GM12892 (cell line): Measurements from ENCODE around the gene SDF4.

Source experiments
- POLR2A ChIP-seq: IDR thresholded peaks from 2 replicates; pipeline ENCODE4 v1.6.1; 2011; ENCODE audit warnings: low read depth, low read length, control low read depth
- POLR2AphosphoS5 ChIP-seq: IDR thresholded peaks from 2 replicates; pipeline ENCODE4 v1.6.1; 2011; ENCODE audit warnings: low read depth, low read length, control low read depth

DNA sequence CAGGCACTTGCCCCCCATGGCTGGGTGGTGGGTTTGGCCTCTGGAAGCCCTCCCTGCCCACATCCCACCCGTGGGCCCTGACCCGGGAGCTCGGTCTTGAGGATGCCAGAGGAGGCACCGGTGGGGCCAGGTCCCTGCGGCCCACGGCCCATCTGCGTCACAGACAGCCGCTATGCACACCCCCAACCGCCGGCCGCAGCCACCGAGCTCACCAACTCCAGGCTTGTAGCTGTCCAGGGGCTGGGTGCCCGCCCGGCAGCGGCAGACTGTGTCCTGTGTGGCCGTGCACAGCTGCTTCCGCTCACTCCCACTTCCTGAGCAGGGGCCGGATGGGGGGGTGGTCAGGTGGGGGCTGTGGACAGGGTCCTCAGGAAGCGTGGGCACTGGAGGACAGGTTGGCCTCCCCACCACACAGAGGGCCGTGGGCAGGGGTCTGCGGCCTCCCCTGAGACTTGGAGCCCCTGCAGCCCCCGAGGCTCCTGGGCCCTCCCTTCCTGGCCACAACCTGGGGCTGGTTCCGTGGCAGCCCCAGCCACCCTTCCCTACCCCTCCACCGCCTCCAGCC lies 18.9 kb downstream of the SDF4 start:
- no peak for TF ChIP-seq POLR2A
- TF ChIP-seq POLR2AphosphoS5 = no peak
